Measurements from ENCODE around the gene COL4A2. TPM values are rescaled to one million over a fixed set of nuclear protein-coding genes. Genes with fewer than 3 reads are reported as not detected.
"Not testable (repeated sequence)": the region's sequence is repeated elsewhere in the genome, so short reads cannot be mapped to it uniquely, and the experiment has no call there.

The COL4A2 gene
- total RNA-seq, 2 experiments from 2014 or later = not detected

DNA sequence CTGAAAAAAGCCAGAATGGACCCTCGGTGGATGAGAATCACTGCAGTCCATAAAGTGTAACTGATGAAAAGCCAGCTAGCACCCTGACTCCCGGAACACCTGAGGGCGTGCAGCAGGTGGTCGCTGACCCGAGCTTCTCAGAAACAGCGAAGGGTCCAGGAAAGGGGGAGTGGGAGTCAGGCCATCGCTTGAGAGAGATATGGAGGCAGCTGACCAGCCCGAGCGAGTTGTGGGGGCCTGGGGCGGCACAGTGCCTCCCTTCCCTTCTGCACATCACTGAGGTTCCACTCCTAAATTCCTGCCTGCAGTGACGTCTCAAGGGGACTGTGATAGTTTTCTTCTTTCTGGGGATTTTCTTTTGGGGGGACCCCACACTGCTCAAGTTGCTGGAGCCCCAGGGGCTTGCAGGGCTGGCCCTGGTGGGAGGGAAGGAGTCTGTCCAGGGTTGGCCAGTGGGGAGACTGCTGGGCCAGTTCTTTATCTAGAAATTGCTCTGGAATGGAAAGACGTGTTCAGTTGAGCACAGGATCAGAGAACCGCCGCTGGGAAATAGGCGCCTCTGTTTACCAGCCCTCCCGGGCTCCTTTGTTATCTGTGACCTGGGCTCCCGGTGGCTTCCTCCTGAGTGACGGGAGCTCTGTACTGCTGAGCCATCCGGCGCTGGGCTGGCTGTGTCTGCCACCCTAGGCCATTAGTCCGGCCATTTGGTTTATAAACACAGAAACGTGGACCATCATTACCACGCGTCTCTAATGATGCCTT, 183.1 kb downstream of the COL4A2 start:
- Mint-ChIP-seq H3K27me3 (ENCODE audit: low read depth) (no peaks in the 10 kb centered on the region), H3K9me3 (ENCODE audit: insufficient read depth) (no peaks in the 10 kb centered on the region), H3K4me3 (no peak overlapping the region), H3K4me1 (ENCODE audit: low read depth) (no peaks in the 10 kb centered on the region), H3K36me3 (ENCODE audit: low read depth) (no peaks in the 10 kb centered on the region), H3K27ac (no peak overlapping the region)
- DNase-seq (no peak), ATAC-seq (no peak)
- CTCF ChIA-PET = no interaction called here
- POLR2A ChIA-PET = no interaction called here

DNA sequence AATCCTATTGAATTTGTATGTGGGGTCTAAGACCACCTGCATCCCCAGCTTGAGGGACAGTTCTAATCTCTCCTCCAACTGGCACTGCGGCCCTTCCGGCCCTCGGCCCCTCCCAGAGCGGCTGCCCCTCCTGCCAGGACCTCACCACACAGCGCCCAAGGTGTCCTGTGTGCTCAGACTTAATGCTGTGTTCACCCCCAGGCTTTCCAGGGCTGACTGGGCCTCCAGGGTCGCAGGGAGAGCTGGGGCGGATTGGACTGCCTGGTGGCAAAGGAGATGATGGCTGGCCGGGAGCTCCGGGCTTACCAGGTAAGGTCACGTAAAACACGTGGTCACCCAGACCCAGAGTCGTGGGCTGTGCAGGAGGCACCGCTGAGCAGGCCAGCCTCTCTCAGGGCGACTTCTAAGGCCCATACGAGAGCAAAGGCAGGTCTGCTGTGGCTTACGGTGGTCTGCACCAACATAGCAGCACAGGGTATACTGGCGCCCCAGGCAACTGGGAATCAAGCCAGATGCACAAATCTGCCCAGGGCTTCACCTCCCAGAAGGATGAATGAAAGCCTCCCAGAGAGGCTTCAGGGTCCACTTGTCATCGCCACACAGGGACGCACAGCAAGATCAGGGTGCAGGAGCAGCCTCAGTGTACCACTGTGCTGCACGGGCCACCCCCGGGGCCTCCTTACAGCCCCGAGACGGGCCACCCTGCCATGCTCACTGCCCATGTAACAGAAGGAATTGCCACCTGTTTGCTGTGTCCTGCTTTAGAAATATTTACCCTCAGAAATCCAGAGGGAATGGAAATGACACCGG, 185.0 kb downstream of the COL4A2 start:
- Mint-ChIP-seq H3K9me3 (ENCODE audit: insufficient read depth) (no peaks in the 10 kb centered on the region), H3K36me3 (ENCODE audit: low read depth) (no peaks in the 10 kb centered on the region), H3K27ac (no peak overlapping the region), H3K4me1 (ENCODE audit: low read depth) (no peaks in the 10 kb centered on the region), H3K27me3 (ENCODE audit: low read depth) (no peaks in the 10 kb centered on the region), H3K4me3 (no peak overlapping the region)
- CTCF ChIA-PET = no interaction called here
- no peak for ATAC-seq
- POLR2A ChIA-PET = no interaction called here
- DNase-seq = no peak

DNA sequence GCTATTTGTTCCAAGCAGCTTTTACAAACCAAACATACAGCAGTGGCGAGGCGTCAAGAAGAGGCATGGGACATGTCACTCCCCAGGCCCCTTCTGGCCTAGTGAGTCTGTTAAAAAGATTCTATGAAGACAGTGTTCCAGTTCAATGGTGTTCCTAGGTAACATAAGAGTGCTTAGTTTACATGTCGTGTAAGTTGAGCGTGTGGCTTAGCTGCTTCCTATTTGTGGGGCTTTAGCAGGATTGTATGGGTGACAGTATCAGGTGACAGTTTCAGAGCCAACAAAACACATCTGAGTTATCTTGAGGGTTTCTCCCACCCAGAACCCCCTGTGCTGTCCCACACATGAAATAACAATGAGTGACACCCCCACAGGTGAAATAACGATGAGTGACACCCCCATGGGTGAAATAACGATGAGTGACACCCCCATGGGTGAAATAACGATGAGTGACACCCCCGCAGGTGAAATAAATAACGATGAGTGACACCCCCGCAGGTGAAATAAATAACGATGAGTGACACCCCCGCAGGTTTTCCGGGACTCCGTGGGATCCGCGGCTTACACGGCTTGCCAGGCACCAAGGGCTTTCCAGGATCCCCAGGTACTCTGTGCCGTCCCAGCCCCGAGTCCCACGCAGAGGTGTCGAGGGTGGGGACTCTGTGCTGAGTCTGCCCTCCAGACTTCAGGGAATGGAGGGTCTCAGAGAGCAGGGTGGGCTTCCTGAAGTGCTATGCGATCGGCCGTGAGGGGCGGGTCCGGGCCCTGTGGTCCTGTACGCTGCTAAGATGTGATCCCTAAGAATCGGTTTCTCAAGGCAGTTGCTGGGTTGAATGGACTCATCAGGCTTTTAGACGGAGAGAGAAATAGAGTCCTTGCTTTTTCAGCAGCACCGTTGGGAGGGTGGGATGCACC, 185.9 kb downstream of the COL4A2 start:
- no peak overlapping the region for H3K27ac Mint-ChIP-seq
- no peaks in the 10 kb centered on the region for H3K4me1 Mint-ChIP-seq (ENCODE audit: low read depth)

GRCh38 chr13:110493613-110494012, 186.5 kb downstream of the COL4A2 start:
- Mint-ChIP-seq H3K27ac (no peak overlapping the region), H3K4me3 (no peak overlapping the region), H3K4me1 (ENCODE audit: low read depth) (no peaks in the 10 kb centered on the region), H3K27me3 (ENCODE audit: low read depth) (no peaks in the 10 kb centered on the region), H3K9me3 (ENCODE audit: insufficient read depth) (no peaks in the 10 kb centered on the region), H3K36me3 (ENCODE audit: low read depth) (no peaks in the 10 kb centered on the region)
- POLR2A ChIA-PET = no interaction called here
- ATAC-seq = no peak
- no peak for DNase-seq
- CTCF ChIA-PET = no interaction called here

More for the DNA sequence above, 185.9 kb downstream of the COL4A2 start:
- no peaks in the 10 kb centered on the region for H3K36me3 Mint-ChIP-seq (ENCODE audit: low read depth)
- ATAC-seq = no peak
- H3K4me3 Mint-ChIP-seq = no peak overlapping the region
- no peaks in the 10 kb centered on the region for H3K9me3 Mint-ChIP-seq (ENCODE audit: insufficient read depth)
- ChIA-PET POLR2A (no interaction called here), CTCF (no interaction called here)
- DNase-seq = no peak
- H3K27me3 Mint-ChIP-seq (ENCODE audit: low read depth) = no peaks in the 10 kb centered on the region

DNA sequence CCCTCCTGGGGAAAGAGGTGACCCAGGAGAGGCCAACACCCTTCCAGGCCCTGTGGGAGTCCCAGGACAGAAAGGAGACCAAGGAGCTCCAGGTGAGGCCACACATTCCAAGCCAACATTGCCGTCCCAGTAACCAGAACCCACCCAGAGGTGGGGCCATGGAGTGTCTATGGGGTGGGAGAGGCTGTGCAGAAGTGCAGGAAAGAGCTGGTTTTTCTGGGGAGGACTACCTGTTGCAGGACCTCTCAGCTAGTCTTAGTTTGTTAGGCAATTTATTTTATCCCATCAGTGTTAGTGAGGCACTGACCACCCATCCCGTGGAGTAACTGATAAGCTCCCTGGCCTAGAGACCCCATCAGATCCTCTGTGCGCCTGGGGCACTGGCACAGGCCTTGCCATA, 188.3 kb downstream of the COL4A2 start:
- Mint-ChIP-seq H3K36me3 (ENCODE audit: low read depth) (no peaks in the 10 kb centered on the region), H3K27ac (no peak overlapping the region), H3K4me1 (ENCODE audit: low read depth) (no peaks in the 10 kb centered on the region), H3K9me3 (ENCODE audit: insufficient read depth) (no peaks in the 10 kb centered on the region), H3K4me3 (no peak overlapping the region), H3K27me3 (ENCODE audit: low read depth) (no peaks in the 10 kb centered on the region)
- ChIA-PET POLR2A (no interaction called here), CTCF (no interaction called here)
- ATAC-seq (no peak), DNase-seq (no peak)

DNA sequence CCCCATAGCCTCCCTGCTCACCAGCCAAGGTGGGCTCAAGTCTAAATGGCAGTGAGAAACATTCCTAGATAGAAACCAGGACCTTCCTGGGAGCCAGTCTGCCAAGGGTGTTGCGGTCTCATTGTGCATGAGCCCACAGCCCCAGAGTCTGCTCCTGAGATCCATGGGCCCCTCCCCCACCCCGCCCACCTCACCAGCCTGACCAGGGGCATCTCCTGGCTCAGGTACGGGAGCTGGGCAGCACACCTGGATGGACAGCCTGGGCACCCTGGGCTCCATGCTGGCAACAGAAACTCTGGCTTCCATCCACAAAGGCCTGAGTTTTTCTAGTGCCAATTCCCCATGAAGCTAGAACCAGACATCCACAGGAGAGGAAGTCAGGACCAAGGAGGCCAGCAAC, 188.8 kb downstream of the COL4A2 start:
- H3K9me3 Mint-ChIP-seq (ENCODE audit: insufficient read depth) = no peaks in the 10 kb centered on the region

DNA sequence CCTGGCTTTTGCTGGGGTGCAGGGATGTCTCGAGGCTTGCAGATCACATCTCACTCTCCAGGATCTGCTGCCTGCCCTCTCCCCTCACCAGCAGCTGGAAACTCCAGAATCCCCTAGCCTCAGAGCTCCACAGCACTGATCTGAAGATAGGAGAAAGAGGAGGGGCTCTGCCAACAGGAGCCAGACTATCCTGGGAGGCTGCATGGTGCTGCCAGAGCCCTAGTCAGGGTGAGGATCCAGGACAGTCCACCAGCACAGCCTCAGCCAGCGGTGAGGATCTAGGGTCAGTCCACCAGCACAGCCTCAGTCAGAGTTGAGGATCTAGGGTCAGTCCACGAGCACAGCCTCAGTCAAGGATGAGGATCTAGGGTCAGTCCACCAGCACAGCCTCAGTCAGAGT, 189.2 kb downstream of the COL4A2 start:
- CTCF ChIA-PET = no interaction called here
- Mint-ChIP-seq H3K27me3 (ENCODE audit: low read depth) (no peaks in the 10 kb centered on the region), H3K4me3 (no peak overlapping the region), H3K27ac (no peak overlapping the region), H3K4me1 (ENCODE audit: low read depth) (no peaks in the 10 kb centered on the region), H3K9me3 (ENCODE audit: insufficient read depth) (no peaks in the 10 kb centered on the region), H3K36me3 (ENCODE audit: low read depth) (no peaks in the 10 kb centered on the region)
- DNase-seq (no peak), ATAC-seq (no peak)
- POLR2A ChIA-PET = no interaction called here

More for the DNA sequence above, 188.8 kb downstream of the COL4A2 start:
- ATAC-seq (no peak), DNase-seq (no peak)
- Mint-ChIP-seq H3K4me1 (ENCODE audit: low read depth) (no peaks in the 10 kb centered on the region), H3K4me3 (no peak overlapping the region), H3K27ac (no peak overlapping the region), H3K27me3 (ENCODE audit: low read depth) (no peaks in the 10 kb centered on the region), H3K36me3 (ENCODE audit: low read depth) (no peaks in the 10 kb centered on the region)
- ChIA-PET POLR2A (no interaction called here), CTCF (no interaction called here)

DNA sequence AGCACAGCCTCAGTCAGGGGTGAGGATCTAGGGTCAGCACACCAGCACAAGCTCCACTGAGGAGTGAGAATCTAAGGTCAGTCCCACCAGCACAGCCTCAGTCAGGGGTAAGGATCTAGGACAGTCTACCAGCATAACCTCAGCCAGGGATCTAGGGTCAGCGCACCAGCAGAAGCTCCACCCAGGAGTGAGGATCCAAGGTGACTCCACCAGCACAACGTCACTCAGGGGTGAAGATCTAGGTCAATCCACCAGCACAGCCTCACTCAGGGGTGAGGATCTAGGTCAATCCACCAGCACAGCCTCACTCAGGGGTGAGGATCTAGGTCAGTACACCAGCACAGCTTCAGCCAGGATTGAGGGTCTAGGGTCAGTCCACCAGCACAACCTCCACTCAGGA, 189.9 kb downstream of the COL4A2 start:
- ChIA-PET CTCF (no interaction called here), POLR2A (no interaction called here)
- no peaks in the 10 kb centered on the region for H3K4me1 Mint-ChIP-seq (ENCODE audit: low read depth)

DNA sequence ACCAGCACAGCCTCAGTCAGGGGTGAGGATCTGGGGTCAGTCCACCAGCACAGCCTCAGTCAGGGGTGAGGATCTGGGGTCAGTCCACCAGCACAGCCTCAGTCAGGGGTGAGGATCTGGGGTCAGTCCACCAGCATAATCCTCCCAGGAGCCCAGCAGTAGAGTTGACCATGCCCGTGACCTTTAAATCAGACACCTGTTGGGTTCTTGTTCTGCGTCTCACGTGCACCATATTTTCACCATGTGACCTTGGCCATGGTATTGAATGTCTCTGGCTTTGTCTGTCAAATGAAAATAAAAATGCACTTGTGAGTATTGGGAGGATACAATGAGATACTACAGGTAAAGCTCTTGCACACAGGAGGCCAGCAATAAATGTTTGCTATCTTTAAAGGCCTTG, 190.8 kb downstream of the COL4A2 start:
- H3K9me3 Mint-ChIP-seq (ENCODE audit: insufficient read depth); CTCF ChIA-PET; POLR2A ChIA-PET; H3K4me1 Mint-ChIP-seq (ENCODE audit: low read depth); ATAC-seq; H3K36me3 Mint-ChIP-seq (ENCODE audit: low read depth); DNase-seq; H3K27ac Mint-ChIP-seq; H3K27me3 Mint-ChIP-seq (ENCODE audit: low read depth); H3K4me3 Mint-ChIP-seq: not testable (repeated sequence)

More for the DNA sequence above, 189.9 kb downstream of the COL4A2 start:
- ATAC-seq (no peak), DNase-seq (no peak)
- Mint-ChIP-seq H3K36me3 (ENCODE audit: low read depth) (no peaks in the 10 kb centered on the region), H3K27me3 (ENCODE audit: low read depth) (no peaks in the 10 kb centered on the region), H3K4me3 (no peak overlapping the region), H3K9me3 (ENCODE audit: insufficient read depth) (no peaks in the 10 kb centered on the region), H3K27ac (no peak overlapping the region)

GRCh38 chr13:110498327-110498726, 191.2 kb downstream of the COL4A2 start:
- Mint-ChIP-seq H3K36me3 (ENCODE audit: low read depth) (no peaks in the 10 kb centered on the region), H3K9me3 (ENCODE audit: insufficient read depth) (no peaks in the 10 kb centered on the region), H3K4me1 (ENCODE audit: low read depth) (no peaks in the 10 kb centered on the region), H3K27ac (no peak overlapping the region), H3K27me3 (ENCODE audit: low read depth) (no peaks in the 10 kb centered on the region), H3K4me3 (no peak overlapping the region)
- ChIA-PET POLR2A (no interaction called here), CTCF (no interaction called here)
- ATAC-seq = no peak
- no peak for DNase-seq

- no peak for ATAC-seq
- Mint-ChIP-seq H3K4me3 (no peak overlapping the region), H3K27ac (no peak overlapping the region), H3K4me1 (ENCODE audit: low read depth) (no peaks in the 10 kb centered on the region), H3K27me3 (ENCODE audit: low read depth) (no peaks in the 10 kb centered on the region), H3K9me3 (ENCODE audit: insufficient read depth) (no peaks in the 10 kb centered on the region), H3K36me3 (ENCODE audit: low read depth) (no peaks in the 10 kb centered on the region)
- ChIA-PET POLR2A (interaction anchor here (1.0 kb wide), 1 partner anchor 12 kb away, joined by 3 read pairs; no protein-coding TSS in a partner anchor), CTCF (no interaction called here)
- DNase-seq = no peak
Observed at GRCh38 chr13:110498765-110499164, 191.7 kb downstream of the COL4A2 start.

Measured in activated CD8-positive, alpha-beta T cell treated with anti-CD3 and anti-CD28 coated beads, Interleukin-2, amount 10 ng/mL, durations not matched to agents 7 days and 5 days (primary cell).